Smooth muscle cell (in vitro differentiated cells): Measurements from ENCODE around the gene CD247. TPM values are rescaled to one million over a fixed set of nuclear protein-coding genes. Genes with fewer than 3 reads are reported as not detected.

Experiments used
- DNase-seq: peaks from one replicate; lab custom pipeline; 2025; ENCODE audit not compliant: unreplicated experiment; lab: John Stamatoyannopoulos, UW
- H2AFZ ChIP-seq: fragments of 200-600 bp; sonication (generic); 2 replicates; pipeline ENCODE4 v1.6.0; 2016; ENCODE audit warnings: antibody characterized with exemption, low read depth, mild to moderate bottlenecking
- H3F3A ChIP-seq: fragments of 200-600 bp; sonication (generic); 2 replicates; pipeline ENCODE4 v1.6.0; 2017; ENCODE audit warnings: antibody characterized with exemption, low read depth
- H3K27ac ChIP-seq: fragments of 200-600 bp; sonication (generic); 2 replicates; pipeline ENCODE4 v1.5.1; 2016; ENCODE audit warnings: low read depth, mild to moderate bottlenecking
- H3K27me3 ChIP-seq: fragments of 200-600 bp; sonication (generic); 2 replicates; pipeline ENCODE4 v1.6.1; 2016; ENCODE audit warnings: low read depth, mild to moderate bottlenecking
- H3K36me3 ChIP-seq: fragments of 200-600 bp; sonication (generic); 2 replicates; pipeline ENCODE4 v1.5.1; 2016; ENCODE audit warnings: low read depth
- H3K4me1 ChIP-seq: fragments of 200-600 bp; sonication (generic); 2 replicates; pipeline ENCODE4 v1.5.1; 2016; ENCODE audit warnings: low read depth
- H3K4me2 ChIP-seq: fragments of 200-600 bp; sonication (generic); 2 replicates; pipeline ENCODE4 v1.6.0; 2016; ENCODE audit warnings: mild to moderate bottlenecking
- H3K4me3 ChIP-seq: fragments of 200-600 bp; sonication (generic); 2 replicates; pipeline ENCODE4 v1.5.1; 2016; ENCODE audit warnings: mild to moderate bottlenecking
- H3K79me2 ChIP-seq: fragments of 200-600 bp; sonication (generic); 2 replicates; pipeline ENCODE4 v1.6.0; 2016; ENCODE audit warnings: low read depth, mild to moderate bottlenecking
- H3K9ac ChIP-seq: fragments of 200-600 bp; sonication (generic); 2 replicates; pipeline ENCODE4 v1.6.0; 2016; ENCODE audit warnings: low read depth
- H3K9me3 ChIP-seq: fragments of 200-600 bp; sonication (generic); replicated peaks from 2 replicates; pipeline ENCODE4 v1.5.1; 2016; ENCODE audit warnings: low read depth
- H4K20me1 ChIP-seq: fragments of 200-600 bp; sonication (generic); 2 replicates; pipeline ENCODE4 v1.6.0; 2016; ENCODE audit warnings: low read depth
- WGBS: methylation state at CpG from one replicate; pipeline ENCODE4 v1.1.7; 2016; ENCODE audit warnings: low lambda C conversion rate; 5-methylcytosine and 5-hydroxymethylcytosine counted together
- polyA plus RNA-seq: library from polyadenylated mRNA; unstranded; fragments of >200 nt; fragmentation: Nextera tagmentation; extraction: Ambion mirVana; gene quantifications from 2 replicates; pipeline ENCODE4 v1.2.1, GENCODE V29; 2016
- total RNA-seq: library from RNA; depleted of rRNA; stranded (reverse); fragments of >200 nt; gene quantifications from 2 replicates; pipeline ENCODE4 v1.2.3, GENCODE V29; 2014
- TF ChIP-seq, protein P1 (sequence below): fragments of 200-600 bp; sonication (generic); IDR thresholded peaks from 2 replicates; pipeline ENCODE4 v1.5.1; 2017; ENCODE audit warnings: borderline replicate concordance, mild to moderate bottlenecking, antibody characterized with exemption; ENCODE audit not compliant: insufficient read depth, poor library complexity, severe bottlenecking

Gene CD247
- total and polyA plus RNA-seq, 2 experiments from 2014 or later: 0.13 TPM; not detected in 1

DNA sequence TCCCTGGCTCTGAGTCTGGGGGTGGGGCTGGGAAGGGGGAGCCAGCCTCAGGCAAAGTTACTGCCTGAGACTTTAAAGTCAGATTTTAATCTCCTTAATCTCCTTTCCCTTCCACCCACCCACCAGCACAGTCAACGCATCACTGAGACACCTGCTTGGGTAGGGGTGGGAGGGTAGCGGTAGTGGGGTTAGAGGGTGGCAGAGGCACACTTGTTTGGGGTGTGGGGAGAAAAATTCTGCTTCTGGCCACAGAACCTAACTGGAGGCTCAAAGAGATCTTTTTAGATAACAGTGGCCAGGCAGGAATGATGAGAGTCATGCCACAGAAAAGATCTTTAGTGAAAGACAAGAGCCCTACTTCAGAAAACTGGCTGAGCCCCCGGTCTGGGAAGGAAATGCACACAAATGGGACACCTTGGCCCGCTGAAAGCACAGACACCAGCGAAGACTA is 44.1 kb downstream of the CD247 start:
- Histone ChIP-seq H3K27me3 (no peaks in the 10 kb centered on the region), H2AFZ (no peak overlapping the region), H3K4me1 (peaks cover 9% of the 10 kb centered on the region), H3K9ac (no peak overlapping the region), H3K79me2 (no peaks in the 10 kb centered on the region), H3K4me2 (no peak overlapping the region), H4K20me1 (no peaks in the 10 kb centered on the region), H3K4me3 (no peak overlapping the region), H3K27ac (no peak overlapping the region), H3F3A (no peaks in the 10 kb centered on the region), H3K36me3 (no peaks in the 10 kb centered on the region), H3K9me3 (no peaks in the 10 kb centered on the region)
- DNase-seq: no peak
- TF ChIP-seq, protein P1, sequence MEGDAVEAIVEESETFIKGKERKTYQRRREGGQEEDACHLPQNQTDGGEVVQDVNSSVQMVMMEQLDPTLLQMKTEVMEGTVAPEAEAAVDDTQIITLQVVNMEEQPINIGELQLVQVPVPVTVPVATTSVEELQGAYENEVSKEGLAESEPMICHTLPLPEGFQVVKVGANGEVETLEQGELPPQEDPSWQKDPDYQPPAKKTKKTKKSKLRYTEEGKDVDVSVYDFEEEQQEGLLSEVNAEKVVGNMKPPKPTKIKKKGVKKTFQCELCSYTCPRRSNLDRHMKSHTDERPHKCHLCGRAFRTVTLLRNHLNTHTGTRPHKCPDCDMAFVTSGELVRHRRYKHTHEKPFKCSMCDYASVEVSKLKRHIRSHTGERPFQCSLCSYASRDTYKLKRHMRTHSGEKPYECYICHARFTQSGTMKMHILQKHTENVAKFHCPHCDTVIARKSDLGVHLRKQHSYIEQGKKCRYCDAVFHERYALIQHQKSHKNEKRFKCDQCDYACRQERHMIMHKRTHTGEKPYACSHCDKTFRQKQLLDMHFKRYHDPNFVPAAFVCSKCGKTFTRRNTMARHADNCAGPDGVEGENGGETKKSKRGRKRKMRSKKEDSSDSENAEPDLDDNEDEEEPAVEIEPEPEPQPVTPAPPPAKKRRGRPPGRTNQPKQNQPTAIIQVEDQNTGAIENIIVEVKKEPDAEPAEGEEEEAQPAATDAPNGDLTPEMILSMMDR: no peak
- 63% methylated on average over 5 of the region's 5 CpGs for WGBS

DNA sequence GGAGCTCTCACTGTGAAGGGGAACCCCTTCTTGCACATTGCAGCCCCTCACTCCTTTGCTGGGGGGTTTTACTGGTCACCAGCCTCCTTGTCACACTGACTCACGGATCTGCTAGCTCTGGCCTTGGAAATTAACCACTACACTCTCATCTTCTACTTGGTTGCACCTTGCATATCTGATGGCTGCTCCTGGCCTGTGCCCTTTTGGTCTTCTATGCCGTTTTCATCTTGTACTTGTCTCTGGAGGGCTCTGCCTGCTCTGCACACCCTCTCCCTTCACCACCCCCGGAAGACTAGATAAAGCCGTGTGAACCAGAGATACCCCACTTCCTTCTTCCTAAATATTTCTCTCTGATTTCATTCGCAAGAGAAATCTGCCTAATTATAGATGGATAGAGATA is 44.6 kb downstream of the CD247 start:
- Histone ChIP-seq H3K4me2 (no peak overlapping the region), H3K9ac (no peak overlapping the region), H2AFZ (no peak overlapping the region), H3K9me3 (no peaks in the 10 kb centered on the region), H3F3A (no peaks in the 10 kb centered on the region), H3K4me3 (no peak overlapping the region), H4K20me1 (no peaks in the 10 kb centered on the region), H3K36me3 (no peaks in the 10 kb centered on the region), H3K27me3 (no peaks in the 10 kb centered on the region), H3K4me1 (peaks cover 9% of the 10 kb centered on the region), H3K79me2 (no peaks in the 10 kb centered on the region), H3K27ac (no peak overlapping the region)
- 59% methylated on average over 5 of the region's 5 CpGs for WGBS
- no peak for DNase-seq
- TF ChIP-seq, protein P1: no peak

DNA sequence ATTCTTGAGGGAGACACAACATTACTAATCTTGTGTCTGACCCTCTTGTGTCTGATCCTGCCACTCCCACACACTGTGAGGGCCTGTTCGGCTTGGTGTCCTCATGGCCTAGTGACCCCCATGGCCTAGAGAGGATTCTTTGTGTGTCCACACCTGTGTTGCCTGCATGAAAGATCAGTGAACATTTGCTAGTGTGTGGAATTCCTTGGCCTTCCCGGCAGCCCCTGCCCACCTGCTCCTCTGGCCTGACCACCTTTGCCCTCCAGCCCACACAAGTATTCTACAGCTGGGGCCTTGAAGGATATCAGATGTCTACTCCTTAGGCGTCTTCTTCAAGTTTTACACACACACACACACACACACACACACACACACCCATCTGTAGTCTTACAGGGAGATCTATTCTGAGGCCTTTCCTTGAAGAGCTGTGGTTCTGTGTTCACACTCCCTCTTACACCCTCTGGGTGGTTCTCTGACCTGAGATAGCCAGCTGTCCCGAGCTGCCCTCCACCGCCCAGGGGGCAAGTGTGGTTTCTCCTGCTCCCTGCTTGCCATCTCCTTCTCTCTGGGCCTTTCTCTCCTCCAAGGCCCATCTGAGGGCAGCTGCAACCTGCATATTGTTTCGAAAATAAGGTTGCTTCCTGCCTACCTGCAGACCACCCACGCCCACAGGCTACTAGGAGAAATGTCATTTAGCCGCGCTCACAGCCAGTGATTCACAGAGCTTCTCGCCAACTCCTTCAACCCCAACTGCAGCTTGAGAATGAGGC is 45.4 kb downstream of the CD247 start:
- H3K9ac ChIP-seq: no peak overlapping the region
- no peaks in the 10 kb centered on the region for H4K20me1 ChIP-seq
- WGBS: 69% methylated on average over 10 of the region's 10 CpGs
- TF ChIP-seq, protein P1: no peak
- DNase-seq: no peak
- H3K27ac ChIP-seq: no peak overlapping the region
- no peak overlapping the region for H3K4me2 ChIP-seq
- H3K4me1 ChIP-seq: peaks cover 9% of the 10 kb centered on the region
- H3K36me3 ChIP-seq: no peaks in the 10 kb centered on the region
- H3K9me3 ChIP-seq: no peaks in the 10 kb centered on the region
- no peaks in the 10 kb centered on the region for H3K27me3 ChIP-seq
- H3K4me3 ChIP-seq: no peak overlapping the region
- H3K79me2 ChIP-seq: no peaks in the 10 kb centered on the region
- no peaks in the 10 kb centered on the region for H3F3A ChIP-seq
- H2AFZ ChIP-seq: no peak overlapping the region

DNA sequence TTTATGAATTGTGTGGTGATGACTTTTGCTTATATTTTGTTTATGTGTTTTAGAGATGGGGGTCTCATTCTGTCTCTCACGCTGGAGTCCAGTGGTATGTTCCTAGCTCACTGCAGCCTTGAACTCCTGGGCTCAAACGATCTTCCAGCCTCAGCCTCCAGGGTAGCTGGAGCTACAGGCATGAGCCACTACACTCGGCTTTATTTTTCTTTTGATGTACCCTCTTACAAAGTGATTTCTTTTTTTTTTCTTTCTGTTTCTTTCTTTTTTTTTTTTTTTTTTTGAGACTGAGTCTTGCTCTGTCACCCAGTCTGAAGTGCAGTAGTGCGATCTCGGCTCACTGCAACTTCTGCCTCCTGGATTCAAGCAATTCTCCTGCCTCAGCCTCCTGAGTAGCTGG is 46.8 kb downstream of the CD247 start:
- TF ChIP-seq, protein P1: no peak
- DNase-seq: no peak
- no peaks in the 10 kb centered on the region for H4K20me1 ChIP-seq
- H2AFZ ChIP-seq: no peak overlapping the region
- 93% methylated on average over 5 of the region's 5 CpGs for WGBS
- no peaks in the 10 kb centered on the region for H3K27me3 ChIP-seq
- H3F3A ChIP-seq: peaks cover 3% of the 10 kb centered on the region
- no peaks in the 10 kb centered on the region for H3K36me3 ChIP-seq
- H3K4me1 ChIP-seq: peaks cover 19% of the 10 kb centered on the region
- no peak overlapping the region for H3K27ac ChIP-seq
- H3K9ac ChIP-seq: no peak overlapping the region
- no peaks in the 10 kb centered on the region for H3K79me2 ChIP-seq
- H3K9me3 ChIP-seq: no peaks in the 10 kb centered on the region
- no peak overlapping the region for H3K4me3 ChIP-seq
- H3K4me2 ChIP-seq: no peak overlapping the region
